Measurements from ENCODE around the gene EOLA1. TPM values are rescaled to one million over a fixed set of nuclear protein-coding genes. Genes with fewer than 3 reads are reported as not detected.

The EOLA1 gene
- total RNA-seq, 1 experiment from 2014 or later = 24.3 TPM

DNA sequence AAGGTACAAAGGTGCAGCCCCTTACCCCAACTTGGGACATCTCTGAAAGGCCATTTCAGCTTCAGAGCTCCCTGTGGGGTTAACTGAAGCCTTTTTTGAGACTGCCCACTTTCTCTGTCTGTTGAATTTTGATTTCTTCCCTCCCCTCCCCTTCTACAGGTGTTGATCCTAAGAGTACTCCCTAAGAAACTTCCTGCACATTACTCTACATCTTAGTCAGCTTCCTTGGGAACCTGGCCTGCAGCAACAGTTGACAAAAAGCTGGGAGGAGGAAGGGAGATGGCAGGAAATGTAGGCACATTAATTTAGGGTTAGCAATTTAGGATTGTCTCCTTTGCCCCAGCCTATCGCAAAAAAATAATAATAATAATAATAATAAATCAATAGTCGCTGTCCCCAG lies 34.5 kb upstream of the EOLA1 start:
- ChIA-PET POLR2A (ENCODE audit: unreplicated experiment) (interaction anchor here (2.5 kb wide), 1 partner anchor 33 kb away, joined by 104 read pairs; the partner anchor contains the start of gene EOLA1), CTCF (interaction anchor here (0.6 kb wide), 1 partner anchor 11 kb away, joined by 3 read pairs; no protein-coding TSS in a partner anchor)
- H3F3A ChIP-seq (ENCODE audit: insufficient read depth, low read depth) = peaks cover 35% of the 10 kb centered on the region
- H2AFZ ChIP-seq = no peak overlapping the region
- no peaks in the 10 kb centered on the region for H3K9me2 ChIP-seq (ENCODE audit: insufficient read depth)
- TF ChIP-seq EZH2 (IDR thresholded peaks at IDR 0.05; ENCODE audit: low read depth) = no peak
- TF ChIP-seq, protein P1, sequence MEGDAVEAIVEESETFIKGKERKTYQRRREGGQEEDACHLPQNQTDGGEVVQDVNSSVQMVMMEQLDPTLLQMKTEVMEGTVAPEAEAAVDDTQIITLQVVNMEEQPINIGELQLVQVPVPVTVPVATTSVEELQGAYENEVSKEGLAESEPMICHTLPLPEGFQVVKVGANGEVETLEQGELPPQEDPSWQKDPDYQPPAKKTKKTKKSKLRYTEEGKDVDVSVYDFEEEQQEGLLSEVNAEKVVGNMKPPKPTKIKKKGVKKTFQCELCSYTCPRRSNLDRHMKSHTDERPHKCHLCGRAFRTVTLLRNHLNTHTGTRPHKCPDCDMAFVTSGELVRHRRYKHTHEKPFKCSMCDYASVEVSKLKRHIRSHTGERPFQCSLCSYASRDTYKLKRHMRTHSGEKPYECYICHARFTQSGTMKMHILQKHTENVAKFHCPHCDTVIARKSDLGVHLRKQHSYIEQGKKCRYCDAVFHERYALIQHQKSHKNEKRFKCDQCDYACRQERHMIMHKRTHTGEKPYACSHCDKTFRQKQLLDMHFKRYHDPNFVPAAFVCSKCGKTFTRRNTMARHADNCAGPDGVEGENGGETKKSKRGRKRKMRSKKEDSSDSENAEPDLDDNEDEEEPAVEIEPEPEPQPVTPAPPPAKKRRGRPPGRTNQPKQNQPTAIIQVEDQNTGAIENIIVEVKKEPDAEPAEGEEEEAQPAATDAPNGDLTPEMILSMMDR (conservative IDR thresholded peaks at IDR 0.05) = no peak
- H3K4me1 ChIP-seq (replicated peaks; ENCODE audit: insufficient read depth) = peaks cover 46% of the 10 kb centered on the region
- peak overlapping the region; percentile 93; the same call in 1 of the 2 replicates for H3K4me2 ChIP-seq
- no peak overlapping the region for H3K4me3 ChIP-seq
- no peaks in the 10 kb centered on the region for H3K27me3 ChIP-seq (ENCODE audit: insufficient read depth, low read depth)
- no peaks in the 10 kb centered on the region for H3K9me3 ChIP-seq (ENCODE audit: insufficient read depth, low read depth)
- intact Hi-C loops (cut with micrococcal nuclease; ENCODE audit: unreplicated experiment) = no loop called here
- no peaks in the 10 kb centered on the region for H4K20me1 ChIP-seq (ENCODE audit: insufficient read depth)
- peak in 1 of 2 experiments; percentile 54 for DNase-seq
- H3K79me2 ChIP-seq (ENCODE audit: low read depth) = peaks cover 25% of the 10 kb centered on the region
- H3K27ac ChIP-seq = peak overlapping the region; percentile 43
- BruUV-seq (replicated peaks) = no TSS peak
- no peaks in the 10 kb centered on the region for H3K36me3 ChIP-seq (ENCODE audit: low read depth)

DNA sequence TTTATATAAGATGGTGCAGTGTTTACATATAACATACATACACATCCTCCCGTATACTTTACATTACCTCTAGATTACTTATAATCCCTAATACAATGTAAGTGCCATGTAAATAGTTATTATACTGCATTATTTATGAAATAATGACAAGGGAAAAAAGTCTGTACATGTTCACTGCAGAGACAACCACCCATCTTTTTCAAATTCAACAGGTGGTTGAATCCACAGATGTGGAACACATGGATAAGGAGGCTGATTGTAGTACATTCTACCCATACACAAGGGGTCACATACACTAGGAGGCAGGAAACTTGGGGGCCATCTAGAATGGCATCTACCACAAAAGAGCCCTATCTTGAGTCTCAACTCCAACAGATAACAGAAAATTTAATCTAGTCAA lies 32.3 kb upstream of the EOLA1 start:
- ChIA-PET CTCF (no interaction called here), POLR2A (ENCODE audit: unreplicated experiment) (no interaction called here)
- H3K27ac ChIP-seq = no peak overlapping the region
- H3K9me2 ChIP-seq (ENCODE audit: insufficient read depth) = no peaks in the 10 kb centered on the region
- no TSS peak for BruUV-seq (replicated peaks)
- DNase-seq = no peak
- H3K27me3 ChIP-seq (ENCODE audit: insufficient read depth, low read depth) = no peaks in the 10 kb centered on the region
- TF ChIP-seq, protein P1 (conservative IDR thresholded peaks at IDR 0.05) = no peak
- no peak for TF ChIP-seq EZH2 (IDR thresholded peaks at IDR 0.05; ENCODE audit: low read depth)
- H3K79me2 ChIP-seq (ENCODE audit: low read depth) = peaks cover 10% of the 10 kb centered on the region
- peaks cover 67% of the 10 kb centered on the region for H3K4me1 ChIP-seq (replicated peaks; ENCODE audit: insufficient read depth)
- no peaks in the 10 kb centered on the region for H3K36me3 ChIP-seq (ENCODE audit: low read depth)
- peaks cover 52% of the 10 kb centered on the region for H3F3A ChIP-seq (ENCODE audit: insufficient read depth, low read depth)
- H2AFZ ChIP-seq = no peak overlapping the region
- no peak overlapping the region for H3K4me3 ChIP-seq
- H3K9me3 ChIP-seq (ENCODE audit: insufficient read depth, low read depth) = no peaks in the 10 kb centered on the region
- intact Hi-C loops (cut with micrococcal nuclease; ENCODE audit: unreplicated experiment) = no loop called here
- no peak overlapping the region for H3K4me2 ChIP-seq
- H4K20me1 ChIP-seq (ENCODE audit: insufficient read depth) = no peaks in the 10 kb centered on the region

DNA sequence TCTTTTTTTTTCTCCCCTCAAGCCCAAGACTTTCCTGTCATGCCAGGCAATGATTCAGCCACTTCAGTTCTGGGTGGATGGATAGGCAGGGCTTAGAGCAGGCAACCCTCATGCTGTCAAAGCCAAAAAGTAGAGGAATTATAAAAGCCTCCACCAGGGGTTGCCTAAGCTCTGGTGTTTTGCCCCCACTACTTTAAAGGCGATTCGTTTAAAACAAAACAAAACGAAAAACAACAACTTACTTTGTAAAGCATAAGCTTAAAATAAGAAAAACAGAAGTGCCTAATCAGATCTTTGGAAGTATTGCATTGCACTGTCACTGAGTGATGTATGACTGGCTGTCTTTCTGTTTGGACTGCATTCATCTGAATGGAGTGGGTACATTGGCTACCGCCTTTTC lies 30.4 kb upstream of the EOLA1 start:
- CTCF ChIA-PET = interaction anchor here (1.3 kb wide), 1 partner anchor 29 kb away, joined by 13 read pairs; no protein-coding TSS in a partner anchor
- DNase-seq = peak in 1 of 2 experiments; percentile 62
- Histone ChIP-seq H3K4me3 (peak overlapping the region; percentile 2; the same call in 1 of the 2 replicates), H3K9me2 (ENCODE audit: insufficient read depth) (no peaks in the 10 kb centered on the region), H3K27me3 (ENCODE audit: insufficient read depth, low read depth) (no peaks in the 10 kb centered on the region), H3K36me3 (ENCODE audit: low read depth) (no peaks in the 10 kb centered on the region), H3K4me2 (peak overlapping the region; percentile 72), H2AFZ (no peak overlapping the region), H3K27ac (peak overlapping the region; percentile 79), H3K4me1 (replicated peaks; ENCODE audit: insufficient read depth) (peaks cover 61% of the 10 kb centered on the region), H3K79me2 (ENCODE audit: low read depth) (no peaks in the 10 kb centered on the region), H3K9me3 (ENCODE audit: insufficient read depth, low read depth) (no peaks in the 10 kb centered on the region), H4K20me1 (ENCODE audit: insufficient read depth) (no peaks in the 10 kb centered on the region), H3F3A (ENCODE audit: insufficient read depth, low read depth) (peaks cover 41% of the 10 kb centered on the region)
- intact Hi-C loops (cut with micrococcal nuclease; ENCODE audit: unreplicated experiment) = loop anchor here (10.0 kb wide), 1 partner anchor 1174 kb away; no protein-coding TSS in a partner anchor
- no TSS peak for BruUV-seq (replicated peaks)
- POLR2A ChIA-PET (ENCODE audit: unreplicated experiment) = interaction anchor here (0.7 to 1.5 kb wide), 2 partner anchors 20 to 29 kb away, joined by 3 to 24 read pairs; no protein-coding TSS in a partner anchor
- no peak for TF ChIP-seq EZH2 (IDR thresholded peaks at IDR 0.05; ENCODE audit: low read depth)
- TF ChIP-seq, protein P1 (conservative IDR thresholded peaks at IDR 0.05) = peak; percentile 54
